ENCODE results near the gene KRT20.

GRCh38 chr17:40884708-40885512, at the start of gene KRT20:
- TF ChIP-seq CTCF (IDR thresholded peaks at IDR 0.05) (no peak), POLR2A (IDR thresholded peaks at IDR 0.05) (no peak), EP300 (IDR thresholded peaks at IDR 0.05) (no peak)

Data from stomach (tissue), 4 donors.